Measurements from ENCODE around the gene TNFAIP3. TPM values are rescaled to one million over a fixed set of nuclear protein-coding genes. Genes with fewer than 3 reads are reported as not detected.

Gene TNFAIP3
- total RNA-seq, 1 donor from 2014 or later, result 13.4 TPM

DNA sequence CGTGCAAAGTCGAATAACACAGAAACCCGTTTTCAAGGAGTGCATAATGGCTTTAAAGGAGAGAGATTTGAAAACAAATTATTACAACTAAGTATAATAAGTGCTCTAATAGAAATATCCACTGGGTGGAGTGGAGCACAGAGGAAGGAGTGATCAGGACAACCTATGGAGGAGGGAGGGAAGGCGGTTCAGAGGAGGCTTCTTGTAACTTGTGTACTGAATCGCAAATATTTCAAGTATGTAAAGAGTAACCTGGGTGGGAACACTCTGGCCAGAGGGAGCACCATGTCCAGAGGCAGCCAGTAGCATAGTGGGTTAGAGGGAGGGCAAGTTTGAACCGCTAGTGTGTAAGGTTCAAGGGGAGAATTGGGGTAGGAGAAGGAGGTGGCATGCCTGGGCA lies 21.6 kb upstream of the TNFAIP3 start:
- no peak for DNase-seq

DNA sequence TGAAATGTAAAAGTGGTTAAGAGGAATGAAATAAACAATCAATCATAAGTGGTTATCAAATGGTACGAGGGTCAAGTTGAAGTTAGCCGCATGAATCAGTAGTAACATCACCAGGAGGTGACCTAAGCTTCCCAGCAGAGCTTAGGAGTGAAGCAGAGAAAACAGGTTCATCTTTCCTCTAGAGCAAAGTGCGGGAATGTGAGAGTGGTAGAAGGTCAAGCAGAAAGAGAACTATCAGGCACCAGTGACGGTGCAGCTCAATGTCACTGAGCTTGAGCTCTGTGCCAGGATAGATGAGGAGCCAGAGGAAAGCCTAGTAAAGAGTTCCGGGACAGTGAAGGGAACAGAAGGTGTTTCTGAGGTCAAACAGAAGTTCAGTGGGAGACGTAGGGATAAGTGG lies 20.8 kb upstream of the TNFAIP3 start:
- DNase-seq, result no peak

DNA sequence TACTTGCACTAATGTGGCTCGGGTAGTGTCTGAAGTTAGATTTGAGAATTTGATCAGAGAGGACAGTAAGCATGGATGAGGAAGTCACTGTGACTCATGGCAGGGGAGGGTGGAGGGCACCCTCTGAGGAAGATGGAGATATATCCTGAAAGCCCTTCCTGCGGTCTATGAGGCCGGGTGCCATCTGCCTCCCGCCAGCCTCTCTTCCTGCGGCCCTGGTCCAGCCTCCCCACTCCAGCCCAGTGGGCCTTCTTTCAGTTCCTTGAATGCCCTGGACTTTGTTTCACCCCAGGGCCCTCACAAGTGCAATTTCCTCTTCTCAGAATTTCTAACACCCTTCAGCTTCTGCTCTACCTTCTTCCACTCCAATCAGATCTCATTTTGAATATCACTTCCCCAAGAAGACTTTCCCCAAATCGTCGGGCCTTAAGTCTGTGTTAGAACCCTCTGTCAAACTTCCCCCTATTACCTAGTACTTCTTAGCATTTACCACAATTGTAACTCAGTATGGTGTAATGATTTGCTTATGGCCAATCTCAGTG lies 20.2 kb upstream of the TNFAIP3 start:
- DNase-seq, result no peak

DNA sequence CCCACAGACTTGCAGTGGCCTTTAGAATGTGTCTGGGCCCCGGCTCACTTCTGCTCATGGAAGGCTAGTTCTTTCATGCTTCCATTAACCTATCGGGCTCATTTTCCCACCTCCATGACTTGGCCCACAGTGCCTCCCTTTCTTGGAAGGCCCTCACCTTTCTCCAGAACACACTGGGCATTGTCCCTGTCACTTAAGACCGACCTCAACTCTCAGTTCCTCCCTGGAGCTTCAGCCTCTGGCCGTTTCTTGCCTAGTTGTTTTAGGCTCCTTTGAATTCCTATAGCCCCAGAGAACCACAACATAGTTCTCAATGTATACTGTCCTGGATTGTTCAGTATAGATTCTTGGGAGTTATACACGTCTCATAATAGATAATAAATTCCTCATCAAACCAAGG lies 19.3 kb upstream of the TNFAIP3 start:
- DNase-seq, result no peak

DNA sequence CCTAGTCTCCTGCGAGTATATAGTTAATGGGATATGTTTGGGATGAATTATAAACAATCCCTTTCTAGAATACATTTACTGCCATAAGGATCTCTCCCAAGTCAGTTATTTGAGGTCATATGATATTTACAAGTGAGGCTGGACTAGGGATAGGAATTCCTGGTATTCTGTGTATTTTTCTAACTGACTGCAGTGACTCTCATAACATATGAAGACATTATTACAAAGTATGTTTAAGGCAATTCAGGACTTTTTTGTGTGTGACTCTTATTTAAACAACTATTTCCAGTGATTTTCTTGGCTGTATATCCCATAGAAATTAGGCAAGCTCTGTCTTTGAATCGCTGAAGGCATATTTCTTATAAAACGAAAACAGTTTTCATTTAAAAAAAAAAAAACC lies 18.4 kb upstream of the TNFAIP3 start:
- no peak for DNase-seq

DNA sequence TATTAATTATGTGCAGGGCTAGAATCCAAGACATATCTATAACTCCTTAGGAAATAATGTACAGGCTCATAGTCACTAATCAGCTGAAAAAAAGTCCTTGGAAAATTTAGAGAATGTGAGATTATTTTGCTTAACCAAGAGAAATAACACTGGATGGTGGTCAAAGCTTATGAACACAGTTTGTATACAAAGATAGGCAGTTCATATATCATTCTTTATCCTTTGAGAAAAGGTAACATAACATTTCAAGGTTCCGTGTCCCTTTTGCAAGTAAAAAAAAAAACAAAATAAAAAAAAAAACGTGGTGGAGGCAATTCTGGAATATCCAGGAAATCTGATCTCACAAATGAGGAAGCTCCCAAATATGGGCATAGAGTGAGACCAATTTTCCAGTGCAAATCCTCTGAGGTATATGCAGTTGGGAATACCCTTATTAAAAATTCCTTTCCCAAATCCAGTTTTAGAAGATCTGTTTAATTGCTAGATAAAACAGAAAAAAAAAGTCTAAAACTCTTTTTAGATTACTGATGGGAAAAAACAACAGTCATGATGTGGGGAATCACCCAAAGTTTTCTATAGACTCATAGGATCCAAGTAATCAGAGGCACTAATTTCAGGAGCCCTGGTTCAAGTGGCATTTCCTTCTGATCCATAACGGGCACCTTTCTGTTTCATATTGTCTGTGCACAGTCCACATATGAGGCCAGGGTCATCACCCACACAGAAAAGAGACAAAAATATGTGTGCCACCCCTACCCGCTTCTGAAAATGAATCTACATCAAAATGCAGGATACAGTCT lies 17.7 kb upstream of the TNFAIP3 start:
- peak; percentile 25 for DNase-seq

DNA sequence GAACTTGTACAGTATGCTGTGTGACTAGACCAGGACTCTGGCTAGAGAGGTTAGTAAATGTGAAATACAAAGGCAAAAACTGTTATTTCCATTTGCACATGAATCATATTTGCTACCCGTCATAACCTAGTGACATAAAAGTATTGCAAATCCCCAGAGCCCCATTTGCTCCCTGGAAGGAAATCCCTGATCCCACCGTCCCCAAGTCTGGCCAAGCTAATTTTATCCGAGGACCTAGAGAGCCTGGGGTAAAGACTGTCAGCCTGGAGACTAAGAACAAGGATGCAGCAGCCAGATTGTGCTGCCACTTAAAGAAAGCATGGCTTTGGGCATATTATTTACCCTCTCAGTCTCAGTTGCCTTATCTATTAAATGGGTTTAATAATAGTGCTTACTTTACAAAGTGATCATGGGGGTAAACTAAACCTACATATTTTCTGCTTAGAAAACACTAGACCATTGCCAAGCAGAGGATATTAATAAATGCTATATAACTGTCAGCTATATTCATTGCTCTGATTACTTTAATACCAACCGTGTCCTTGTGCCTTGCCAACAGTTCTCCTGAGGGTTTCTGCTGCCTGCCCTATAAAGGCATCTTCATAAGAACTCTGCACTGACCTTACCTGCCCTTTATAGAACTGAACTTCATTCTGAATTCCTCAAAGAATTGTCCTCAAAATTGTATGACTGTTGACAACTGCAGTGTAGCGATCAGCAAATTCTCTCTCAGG lies 16.9 kb upstream of the TNFAIP3 start:
- DNase-seq, result no peak

DNA sequence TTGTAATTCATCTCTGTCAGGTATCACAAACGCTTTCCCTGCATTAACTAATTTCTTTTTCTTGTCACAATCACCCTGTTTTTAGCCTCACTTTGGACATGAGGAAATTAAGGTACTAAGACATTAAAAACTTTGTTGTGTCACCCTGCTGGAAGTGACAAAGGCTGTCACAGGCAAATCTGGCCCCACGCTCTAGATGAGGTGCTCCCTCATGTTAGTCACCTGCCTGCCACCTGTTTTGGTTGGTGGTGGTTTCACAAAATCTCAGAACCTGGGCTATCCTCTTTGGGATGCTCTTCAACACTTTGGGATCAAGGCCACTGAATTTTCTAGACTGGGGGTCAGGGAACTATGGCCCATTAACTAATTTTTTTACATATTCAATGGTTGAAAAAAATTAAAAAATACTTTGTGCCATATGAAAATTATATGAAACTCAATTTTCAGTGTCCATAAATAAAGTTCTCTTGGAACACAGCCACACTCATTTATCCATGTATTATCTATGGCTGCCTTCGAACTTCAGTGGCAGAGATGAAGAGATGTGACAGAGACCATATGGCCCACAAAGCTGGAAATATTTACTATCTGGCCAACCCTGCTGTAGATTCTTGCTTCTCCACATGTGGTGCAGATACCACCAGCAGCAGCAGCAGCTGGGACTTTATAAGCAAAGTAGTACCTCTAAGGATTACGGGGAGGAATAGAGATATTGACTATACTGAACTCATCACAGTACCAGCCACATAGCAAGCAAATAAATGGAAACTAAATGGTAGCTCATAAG lies 16.1 kb upstream of the TNFAIP3 start:
- no peak for DNase-seq

DNA sequence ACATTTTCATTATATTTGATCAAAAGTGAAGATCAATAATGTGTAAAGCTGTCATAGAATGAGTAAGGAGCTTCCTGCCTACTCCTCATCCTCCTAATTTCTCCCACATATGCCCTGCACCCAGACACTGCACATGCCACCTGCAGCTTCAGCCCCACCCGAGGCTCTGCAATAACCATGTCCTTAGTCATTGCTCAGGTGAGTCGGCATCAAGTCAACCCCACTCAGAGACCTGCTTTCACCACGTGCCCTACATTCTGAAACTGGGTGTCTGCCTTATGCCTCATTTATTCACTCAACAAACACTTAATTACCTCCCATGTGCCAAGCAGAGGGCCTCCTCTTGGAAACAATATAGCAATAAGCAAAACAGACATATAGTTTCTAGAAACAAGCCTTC lies 15.4 kb upstream of the TNFAIP3 start:
- DNase-seq, result no peak

DNA sequence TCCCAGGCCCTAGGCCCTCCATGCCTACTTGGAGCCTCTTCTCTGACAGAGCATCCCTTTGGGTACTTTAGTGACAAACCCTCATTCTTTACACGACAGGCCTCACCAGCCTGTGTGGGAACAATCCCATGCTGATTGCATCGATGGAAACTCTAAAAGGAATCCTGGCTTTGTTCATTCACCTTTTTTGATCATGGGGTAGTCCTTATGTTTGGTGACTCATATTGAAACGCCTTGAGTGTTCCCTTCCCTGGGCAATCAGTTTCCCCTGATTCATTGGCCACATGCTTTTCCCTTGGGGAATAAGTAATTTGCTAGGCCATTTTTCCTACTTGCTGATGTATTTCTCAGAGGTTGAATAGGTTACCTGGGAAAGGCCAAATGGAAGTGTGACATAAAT lies 14.7 kb upstream of the TNFAIP3 start:
- DNase-seq, result peak; percentile 47

DNA sequence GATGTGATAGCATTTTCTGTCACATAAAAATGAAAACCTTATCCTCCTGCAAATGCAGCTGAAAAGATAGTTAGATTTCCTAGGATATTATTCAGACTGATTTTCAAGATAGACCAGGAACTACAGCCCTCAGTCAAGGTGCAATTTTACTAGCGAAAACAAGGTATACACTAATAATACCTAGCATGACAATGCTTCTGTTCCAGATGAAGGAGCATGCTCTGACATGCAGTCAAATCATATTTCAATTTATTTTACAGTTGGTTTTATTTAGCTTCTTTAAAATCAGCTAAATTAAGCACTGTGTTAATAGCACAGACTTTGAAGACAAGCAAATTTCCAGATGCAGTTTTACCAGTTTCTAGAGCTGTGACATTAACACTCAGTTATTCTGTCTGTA lies 14.2 kb upstream of the TNFAIP3 start:
- DNase-seq, result no peak

DNA sequence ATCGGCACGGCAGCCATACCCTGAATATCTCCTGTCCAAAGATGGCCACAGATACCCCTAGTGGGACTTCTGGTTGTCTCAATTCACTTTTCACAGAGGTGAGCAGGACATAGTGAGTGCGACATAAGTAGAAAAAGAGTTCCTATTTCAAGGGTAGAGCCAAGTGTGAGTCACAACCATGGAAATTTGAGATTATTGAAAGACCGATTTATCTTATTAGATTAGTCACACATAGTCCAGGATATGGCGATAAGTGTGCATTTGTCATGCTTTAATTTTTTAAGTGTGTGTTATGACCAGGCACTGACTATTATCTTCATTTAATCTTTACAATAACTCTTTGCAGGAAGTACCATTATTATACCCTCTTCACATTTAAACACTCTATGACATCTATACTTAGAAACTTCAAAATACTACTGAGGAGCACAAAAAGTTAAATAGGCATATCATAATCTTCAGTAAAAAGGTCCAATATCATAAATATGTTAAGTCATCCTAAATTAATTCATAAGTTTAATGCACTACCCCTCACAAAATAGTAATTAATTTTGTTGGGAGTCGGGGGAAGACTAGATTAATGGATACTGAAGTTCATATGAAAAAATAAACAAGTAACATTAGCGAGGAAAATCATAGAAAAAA lies 13.4 kb upstream of the TNFAIP3 start:
- DNase-seq, result peak; percentile 47

DNA sequence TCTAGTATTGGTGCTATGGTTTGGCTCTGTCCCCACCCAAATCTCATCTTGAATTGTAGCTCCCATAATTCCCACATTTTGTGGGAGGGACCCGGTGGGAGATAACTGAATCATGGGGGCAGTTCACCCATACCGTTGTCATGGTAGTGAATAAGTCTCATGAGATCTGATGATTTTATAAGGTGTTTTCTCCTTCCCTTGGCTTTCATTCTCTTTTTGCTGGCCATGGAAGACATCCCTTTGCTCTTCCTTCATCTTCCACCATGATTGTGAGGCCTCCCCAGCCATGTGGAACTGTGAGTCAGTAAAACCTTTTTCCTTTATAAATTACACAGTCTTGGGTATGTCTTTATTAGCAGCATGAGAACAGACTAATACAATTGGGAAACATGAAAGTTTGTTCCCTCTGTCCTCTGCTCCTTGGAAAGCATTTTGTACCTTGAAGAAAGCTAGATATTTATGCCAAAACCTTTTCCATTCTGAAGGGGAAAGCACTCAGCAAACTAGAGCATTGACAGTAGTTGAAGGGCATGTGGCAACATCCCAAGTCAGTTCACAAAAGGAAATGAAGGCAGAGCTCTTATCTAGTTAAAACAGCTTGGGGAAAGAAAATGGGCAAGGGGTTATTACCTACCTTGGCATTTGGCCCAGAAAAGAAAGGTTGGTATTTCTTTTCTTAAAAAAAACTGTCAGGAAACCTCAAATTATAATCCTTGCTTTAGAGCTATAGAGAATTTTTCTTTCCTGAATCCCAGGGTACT lies 10.7 kb upstream of the TNFAIP3 start:
- peak; percentile 71 for DNase-seq

DNA sequence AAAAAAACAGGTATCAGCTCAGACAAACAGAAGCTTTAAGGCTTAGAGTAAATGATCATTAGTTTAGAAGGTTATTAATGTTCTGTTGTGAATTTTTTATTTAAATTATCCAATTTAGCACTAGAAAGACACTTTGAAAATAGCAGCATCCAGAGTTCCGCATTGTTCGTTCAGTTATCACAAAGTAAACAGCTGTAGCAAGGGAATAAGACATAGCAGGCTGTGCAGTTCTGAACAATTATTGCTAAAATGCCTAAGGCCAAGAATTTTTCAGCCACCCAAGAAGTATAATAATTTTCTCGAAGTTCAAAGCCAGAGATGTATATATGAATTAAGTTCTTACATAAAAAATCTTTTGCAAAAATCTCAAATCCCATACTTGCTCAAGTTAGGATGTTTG lies 8.0 kb upstream of the TNFAIP3 start:
- DNase-seq, result no peak

DNA sequence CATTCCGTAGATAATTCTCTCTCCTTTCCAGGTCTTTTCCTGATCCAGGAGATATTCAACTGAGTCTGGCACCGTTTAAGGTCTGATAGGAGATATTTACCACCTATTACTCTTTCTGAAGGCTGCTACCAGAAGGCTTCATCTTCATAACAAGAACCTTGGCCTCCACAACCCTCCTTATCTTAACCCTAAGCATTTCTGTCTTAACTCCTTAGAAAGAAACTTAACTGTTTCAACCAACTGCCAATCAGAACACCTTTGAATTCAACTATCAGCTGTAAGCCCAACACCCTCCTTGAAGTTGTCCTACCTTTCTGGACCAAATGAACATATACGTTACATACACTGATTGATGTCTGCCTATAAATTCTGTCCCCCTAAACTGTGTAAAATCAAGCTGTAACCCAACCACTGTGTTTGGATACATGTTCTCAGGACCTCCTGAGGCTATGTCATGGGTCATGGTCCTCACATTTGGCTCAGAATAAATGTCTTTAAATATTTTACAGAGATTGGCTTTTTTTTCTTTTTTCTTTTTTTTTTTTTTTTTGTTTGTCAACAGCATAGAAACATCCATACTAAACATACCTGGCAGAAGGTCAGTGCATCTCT lies 6.6 kb upstream of the TNFAIP3 start:
- DNase-seq, result no peak

DNA sequence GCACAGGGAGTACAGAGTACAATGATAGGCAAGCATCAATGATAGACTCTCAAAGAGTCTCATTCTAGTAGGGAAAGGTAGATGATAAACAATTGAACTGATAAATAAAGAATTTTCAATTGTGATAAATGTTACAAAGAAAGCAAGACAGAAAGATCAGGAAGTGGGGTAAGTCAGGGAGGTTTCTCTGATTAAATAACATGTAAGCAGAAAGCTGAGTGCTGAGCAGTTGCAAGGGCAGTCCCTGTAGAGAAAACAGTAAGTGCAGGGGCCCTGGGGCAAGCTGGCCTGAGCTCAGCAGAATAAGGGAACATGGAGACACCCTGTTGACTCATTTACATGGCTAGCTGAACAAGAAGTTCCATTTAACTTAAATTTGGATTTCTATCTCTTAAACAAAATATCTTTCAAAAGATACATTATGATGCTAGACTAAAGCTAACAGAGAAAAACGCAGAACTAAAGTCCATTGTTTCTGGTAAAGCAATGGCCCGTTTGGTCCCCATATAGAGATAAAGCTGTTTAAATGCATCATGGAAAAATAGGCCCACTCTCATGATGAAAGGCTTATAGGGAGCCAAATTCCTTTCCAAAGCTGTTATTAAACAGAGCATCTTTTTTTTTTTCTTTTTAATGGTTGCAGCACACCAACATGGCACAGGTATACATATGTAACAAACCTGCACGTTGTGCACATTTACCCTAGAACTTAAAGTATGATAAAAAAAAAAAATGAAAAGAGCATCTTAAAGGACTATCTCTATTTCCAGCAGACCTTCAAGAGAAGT lies 5.3 kb upstream of the TNFAIP3 start:
- no peak for DNase-seq

DNA sequence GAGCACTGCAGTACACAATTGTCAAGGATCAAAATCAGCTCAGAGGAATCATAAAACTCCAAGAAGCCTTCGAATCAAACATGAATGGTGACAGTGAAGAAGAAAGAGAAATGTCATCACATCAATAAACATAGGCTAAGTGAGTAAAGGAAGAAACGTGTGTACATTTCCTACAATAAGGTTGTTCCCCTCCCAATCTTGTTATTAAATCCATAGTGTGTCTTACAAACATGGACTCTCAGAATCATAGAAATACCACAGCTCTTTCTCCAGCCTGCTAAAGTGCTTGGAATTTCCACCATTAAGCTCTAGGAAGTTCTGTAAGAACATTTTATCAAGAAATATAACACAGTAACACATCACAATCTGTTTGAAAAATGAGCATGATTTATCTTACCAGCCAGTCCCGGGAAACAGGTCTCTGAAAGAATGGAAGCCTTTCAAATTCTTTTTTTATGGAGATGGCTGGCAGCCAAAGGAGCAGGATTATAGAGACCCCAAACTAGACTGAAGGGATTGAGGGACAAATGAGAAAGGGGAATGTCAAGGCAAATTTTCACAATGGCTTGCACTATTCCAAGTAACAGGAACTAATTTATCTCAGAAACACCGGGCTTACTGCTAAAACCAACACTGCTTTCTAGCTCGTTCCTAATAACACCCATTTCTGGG lies 4.5 kb upstream of the TNFAIP3 start:
- DNase-seq, result no peak

DNA sequence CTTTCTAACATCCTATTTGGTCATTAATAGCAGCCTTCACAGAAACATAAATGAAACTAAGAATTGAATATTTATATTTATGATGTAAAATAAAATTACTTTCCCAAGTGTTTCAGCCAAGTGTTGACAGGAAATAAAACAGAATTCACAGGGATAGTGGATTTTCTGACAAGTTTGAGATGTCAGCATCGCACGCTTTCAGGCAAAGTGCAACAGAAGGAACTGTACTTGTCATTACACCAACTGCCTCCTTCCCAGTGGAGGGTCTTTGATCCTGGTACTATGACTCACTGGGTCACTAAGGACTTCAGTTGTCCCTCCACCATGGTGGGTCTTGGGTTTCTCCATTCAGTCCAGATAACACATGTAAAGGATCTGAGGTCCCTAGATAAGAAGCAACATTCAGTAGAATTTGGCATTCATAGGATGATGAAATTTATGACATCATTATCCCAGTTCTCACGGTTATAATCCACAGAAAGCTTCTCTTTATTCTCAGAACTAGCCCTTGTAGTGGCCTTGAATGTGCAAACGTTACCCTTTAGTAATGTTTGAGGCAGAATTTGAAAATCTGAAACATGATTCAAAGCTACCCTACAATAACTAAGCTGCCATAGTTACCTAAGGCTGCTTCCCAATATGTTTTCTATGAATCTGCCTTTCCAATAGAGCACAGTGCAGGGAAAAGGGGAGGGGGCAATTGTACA lies 3.8 kb upstream of the TNFAIP3 start:
- DNase-seq, result no peak

DNA sequence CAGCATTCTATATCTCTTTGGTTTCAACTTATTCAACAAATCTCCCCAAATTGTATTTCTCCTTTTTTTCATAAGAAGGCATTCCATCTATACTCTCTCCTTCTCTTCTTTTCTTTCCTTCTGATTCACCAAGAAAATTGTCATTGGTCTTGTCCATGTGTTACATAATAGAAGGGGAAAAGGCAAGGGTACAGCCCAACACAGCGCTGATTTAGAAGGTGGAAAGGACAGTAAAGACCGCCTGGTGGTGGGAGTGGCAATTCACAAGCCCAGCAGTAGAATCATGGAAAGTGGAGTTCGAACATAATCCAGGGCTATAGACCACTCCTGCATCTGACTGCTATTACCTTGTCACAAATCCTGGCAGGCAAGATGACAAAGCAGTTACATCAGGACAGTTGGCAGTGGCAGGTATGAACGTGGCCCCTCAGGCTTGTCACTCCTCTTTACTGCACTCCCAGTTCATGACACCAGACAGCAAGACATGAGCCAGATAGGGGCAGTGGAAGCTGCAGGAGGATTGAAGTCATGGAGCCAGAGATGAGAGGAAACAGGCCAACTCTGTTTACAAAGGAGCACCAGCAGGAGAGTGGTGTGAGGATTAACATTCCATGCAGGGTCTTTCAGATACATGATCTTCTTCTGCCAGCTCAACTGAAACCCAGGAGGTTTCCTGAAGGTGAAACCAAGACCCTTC lies 2.1 kb upstream of the TNFAIP3 start:
- DNase-seq, result no peak
